SW 1271 (cell line): ENCODE results near the gene RUNX2.

Experiments used
- DNase-seq, 2 experiments: peaks; one replicate each; lab custom pipeline; 2025; lab: John Stamatoyannopoulos, UW

Gene RUNX2

DNA sequence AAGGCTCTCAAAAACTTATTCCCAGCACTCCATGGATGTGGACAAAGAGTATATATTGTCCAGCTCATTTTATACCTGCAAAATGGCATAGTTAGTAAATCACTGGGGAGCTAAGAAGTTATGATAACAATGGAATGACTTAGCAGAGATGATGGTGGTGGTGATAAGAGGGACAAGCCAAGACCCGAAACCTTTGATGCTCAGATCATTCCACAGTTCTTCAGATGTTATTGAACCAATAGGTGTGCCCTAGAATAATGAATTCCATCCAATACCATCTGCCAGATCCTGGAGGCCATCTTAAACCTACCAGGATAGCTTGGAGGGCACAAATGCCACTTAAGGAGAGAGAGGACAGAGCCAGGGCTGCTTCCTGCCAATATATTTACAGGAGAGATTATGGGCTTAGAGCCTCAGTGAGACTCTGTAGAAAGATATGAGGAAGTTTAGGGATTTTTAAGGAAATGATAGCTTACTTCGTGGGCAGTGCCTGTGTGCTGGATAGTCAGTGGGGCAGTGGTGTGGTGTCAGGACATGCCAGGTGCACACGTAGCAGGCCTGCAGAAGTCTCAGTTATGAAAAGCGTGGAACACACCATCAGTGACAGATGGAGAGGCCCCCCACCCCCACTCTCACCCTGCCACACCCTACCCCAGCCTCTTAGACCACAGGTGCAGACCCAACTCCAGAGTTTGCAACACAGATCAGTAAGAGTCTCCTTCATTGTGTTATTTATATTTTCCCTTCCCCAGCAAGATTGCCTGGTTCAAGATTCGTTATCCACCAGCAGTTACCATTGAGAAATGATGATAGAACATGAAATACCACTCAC, 259.3 kb downstream of the RUNX2 start:
- DNase-seq, result no peak

DNA sequence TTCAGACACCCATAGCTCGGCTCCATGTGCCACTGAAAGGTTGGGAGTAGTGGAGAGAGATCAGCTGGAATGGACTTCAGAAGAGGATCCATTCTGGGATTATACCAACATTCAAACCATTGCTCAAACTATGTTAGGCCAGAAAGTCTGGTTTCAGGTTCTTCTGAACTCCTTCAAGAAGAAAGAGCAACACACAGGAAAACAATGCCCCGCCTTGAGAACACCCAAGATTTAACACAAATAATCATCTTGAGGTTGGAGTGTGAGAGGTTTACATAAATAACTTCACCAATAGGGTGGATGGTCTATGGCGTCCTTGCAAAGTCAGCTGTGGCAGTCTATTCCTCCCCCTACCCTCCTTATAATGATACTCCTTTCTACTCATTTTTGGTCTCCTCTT, 261.2 kb downstream of the RUNX2 start:
- DNase-seq, result no peak

GRCh38 chr6:45590226-45590625, 262.1 kb downstream of the RUNX2 start:
- DNase-seq, result no peak

DNA sequence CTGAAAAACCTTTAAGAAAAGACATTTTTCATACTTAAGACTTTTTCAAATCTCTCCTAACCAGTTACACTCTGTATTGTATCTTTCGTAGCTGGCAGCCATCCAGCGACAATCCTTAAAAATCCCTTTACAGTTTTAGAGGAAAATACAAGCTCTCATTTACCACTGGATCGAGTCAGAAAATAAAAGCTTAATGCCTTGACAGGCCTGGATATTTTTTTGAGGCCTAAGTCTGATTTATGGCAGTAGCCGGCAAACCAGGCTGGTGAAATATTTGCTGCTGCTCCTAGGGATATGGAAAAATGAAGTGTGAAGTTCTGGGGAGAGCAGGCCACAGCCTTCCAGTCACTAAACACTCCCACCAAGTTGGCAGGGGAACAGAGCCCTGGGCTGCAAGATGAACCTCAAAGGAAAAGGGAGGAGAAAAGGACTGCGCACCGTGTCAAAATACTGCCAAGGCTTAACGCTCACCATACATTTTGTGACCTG, 262.6 kb downstream of the RUNX2 start:
- DNase-seq, result no peak

GRCh38 chr6:45591306-45591705, 263.2 kb downstream of the RUNX2 start:
- DNase-seq, result no peak

- DNase-seq, result no peak
Observed at GRCh38 chr6:45591890-45592289, 263.8 kb downstream of the RUNX2 start.

DNA sequence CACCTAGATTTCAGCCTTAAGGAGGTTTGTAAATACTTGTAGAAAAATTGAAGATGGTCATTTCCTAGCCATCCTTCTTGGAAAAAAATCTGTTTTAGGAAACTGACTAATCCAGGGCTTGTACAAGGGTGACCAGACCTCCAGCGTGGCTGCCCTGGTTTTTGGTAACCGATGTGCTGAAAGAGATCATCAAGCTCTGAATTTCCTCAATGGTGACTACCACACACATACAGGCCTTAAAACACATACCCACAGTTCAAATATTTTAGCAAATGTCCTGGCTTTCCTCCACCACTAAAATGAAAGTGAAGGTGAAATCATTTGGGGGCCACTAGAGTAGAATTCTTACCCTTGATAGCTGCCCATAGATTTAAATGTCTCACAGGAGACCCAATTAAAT, 264.9 kb downstream of the RUNX2 start:
- DNase-seq, result no peak

- DNase-seq, result no peak
Observed at GRCh38 chr6:45595010-45595851, 267.1 kb downstream of the RUNX2 start.

- DNase-seq, result no peak
Observed at GRCh38 chr6:45597424-45597823, 269.3 kb downstream of the RUNX2 start.

DNA sequence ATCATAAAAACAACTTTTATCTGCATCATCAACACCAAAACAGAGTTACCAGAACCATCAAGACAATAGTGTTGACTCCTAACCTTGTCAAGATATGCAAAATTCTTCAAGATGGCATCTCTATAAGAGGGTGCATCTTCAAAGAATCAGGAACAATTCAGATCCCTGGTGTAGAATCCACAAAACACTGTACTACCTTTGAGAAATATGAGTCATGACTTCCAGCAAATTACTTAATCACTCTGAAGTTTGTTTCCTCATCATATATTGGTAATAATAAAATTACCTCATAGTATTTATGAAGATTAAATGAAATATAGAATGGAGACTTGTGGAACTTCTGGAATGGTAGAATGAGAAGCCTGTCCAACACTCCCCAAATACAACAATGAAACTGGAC, 270.9 kb downstream of the RUNX2 start:
- DNase-seq, result no peak

DNA sequence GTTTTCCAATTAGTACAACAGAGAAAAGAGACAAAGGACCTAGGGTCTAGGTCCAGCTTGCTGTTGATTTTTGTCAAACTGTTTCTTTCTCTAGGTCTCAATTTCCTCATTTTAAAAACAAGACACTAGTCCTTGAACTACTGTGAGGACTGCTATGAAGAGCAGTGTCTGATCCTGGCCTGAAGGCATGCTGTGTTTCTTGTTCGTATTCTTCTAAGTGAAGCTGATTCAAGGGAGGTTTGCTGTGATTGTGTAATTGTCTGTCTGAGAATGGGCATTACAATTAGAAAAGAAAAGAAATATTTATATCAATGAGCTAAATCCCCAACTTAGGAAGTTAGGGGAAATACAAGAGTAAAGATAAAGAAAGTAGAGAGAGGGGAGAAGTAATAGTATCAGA, 277.8 kb downstream of the RUNX2 start:
- DNase-seq, result no peak

DNA sequence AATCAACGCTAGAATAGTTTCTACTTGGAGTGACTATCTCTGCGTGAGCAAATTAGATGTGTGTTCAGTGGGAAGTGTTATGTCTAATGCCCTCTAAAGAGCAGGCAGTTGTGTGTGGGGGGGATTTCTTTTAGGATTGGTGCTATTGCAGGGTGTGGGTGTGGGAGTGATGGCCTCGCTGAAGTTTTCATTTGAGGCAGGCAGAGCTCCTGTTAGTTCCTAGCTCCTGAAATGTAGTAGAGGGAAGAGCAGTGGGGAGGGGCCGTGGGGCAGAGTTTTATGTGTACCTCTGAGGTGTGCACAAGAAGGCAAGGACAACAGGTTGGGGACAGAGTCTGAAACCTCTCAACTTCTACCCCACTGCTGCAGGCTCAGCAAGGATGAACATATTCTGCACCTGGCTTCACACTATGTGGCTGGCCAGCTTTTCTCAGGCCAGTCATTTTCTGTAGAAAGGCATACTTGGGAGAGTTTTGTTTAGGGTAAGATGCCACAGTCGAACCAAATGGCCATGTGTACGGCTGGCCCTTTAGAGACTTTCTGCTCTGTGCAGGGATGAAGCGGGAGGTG, 278.8 kb downstream of the RUNX2 start:
- DNase-seq, result no peak

- peak in 1 of 2 experiments; percentile 12 for DNase-seq
Observed at GRCh38 chr6:45607798-45608197, 279.7 kb downstream of the RUNX2 start.

DNA sequence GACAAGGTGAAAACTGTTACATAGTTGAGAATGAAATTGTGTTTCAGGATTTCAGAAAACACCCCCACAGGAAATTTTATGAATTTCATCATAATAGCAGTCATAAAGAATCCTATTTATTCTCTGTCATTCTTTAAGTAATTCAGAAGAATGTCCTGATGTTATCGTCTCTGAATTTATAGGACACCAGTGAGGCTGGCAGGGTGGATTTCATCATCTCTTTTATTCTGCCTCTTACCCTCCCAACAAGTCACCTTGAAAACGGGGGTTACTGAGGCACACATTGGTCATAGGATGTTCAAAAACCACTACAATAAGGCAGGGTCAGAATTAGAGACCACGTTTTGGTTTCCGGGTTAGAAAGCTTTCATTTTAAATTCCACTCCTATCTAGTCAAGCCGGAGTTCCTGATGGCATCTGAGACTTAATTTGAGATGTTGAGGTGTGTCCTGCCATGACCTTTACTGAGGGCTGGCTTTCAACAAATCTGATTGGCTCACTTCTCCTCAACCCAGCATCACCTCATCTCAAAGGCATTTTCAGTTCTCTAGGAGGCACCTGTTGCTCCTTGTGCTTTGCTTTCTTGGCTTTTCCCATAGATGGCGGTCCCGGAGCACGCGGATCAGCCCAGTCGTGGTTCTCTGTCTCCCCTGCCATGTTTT, 280.3 kb downstream of the RUNX2 start:
- no peak for DNase-seq

DNA sequence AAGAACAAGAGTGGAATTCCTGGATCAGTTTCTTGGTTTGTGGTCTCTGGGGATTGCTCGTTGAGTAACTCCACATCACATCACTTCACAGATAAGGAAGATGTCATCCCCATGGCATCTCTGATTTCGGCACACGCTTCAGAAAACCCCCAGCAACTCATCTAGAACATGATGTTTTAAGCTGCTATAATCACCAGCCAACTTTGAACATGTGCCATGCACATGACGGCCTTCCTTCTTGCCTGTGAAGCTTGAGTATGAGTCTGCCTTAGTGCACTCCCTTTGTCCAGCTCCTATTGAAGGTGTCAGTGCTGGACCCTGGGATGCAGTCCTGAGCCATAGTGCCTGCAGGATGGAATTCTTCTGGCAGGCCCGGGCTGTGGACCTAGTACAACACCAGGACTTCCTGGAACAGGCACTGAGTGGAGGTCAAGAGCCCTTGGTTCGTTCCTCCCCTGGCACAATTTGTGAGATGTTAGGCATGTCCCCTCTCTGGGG, 281.1 kb downstream of the RUNX2 start:
- no peak for DNase-seq

DNA sequence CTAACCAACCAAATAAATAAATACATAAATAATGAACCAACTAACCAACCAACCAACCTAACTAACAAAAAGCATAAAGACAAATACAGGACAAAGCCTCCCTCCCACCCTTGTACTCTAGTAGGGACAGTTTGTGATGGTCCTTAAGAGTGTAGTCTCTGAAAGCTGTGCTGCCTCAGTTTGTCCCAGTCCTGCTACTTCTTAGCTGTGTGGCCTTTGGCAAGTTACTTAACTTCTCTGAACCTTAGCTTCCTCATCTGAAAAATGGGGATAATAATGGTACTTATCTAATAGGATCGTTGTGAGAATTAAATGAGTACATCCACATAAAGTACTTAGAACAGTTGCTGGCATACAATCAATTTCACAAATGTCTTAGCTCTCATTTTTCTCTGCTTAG, 282.2 kb downstream of the RUNX2 start:
- DNase-seq, result no peak

DNA sequence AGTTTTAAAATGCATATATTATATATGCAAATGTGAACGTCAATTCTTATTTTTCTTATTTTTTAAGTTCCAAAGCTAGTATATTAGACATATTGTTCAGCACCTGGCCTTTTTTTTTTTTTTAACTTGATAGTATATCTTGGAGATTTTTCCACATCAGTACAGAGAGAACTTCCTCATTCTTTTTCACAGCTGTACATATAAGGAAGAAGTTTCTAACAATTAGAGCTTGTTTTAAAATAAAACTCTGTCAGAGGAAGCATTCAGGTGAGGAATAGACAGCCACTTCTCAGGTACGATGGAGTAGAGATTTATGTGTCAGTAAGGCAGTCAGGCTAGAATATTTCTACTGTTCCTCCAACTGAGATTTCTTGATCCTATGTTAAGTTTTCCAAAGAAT, 282.7 kb downstream of the RUNX2 start:
- no peak for DNase-seq

DNA sequence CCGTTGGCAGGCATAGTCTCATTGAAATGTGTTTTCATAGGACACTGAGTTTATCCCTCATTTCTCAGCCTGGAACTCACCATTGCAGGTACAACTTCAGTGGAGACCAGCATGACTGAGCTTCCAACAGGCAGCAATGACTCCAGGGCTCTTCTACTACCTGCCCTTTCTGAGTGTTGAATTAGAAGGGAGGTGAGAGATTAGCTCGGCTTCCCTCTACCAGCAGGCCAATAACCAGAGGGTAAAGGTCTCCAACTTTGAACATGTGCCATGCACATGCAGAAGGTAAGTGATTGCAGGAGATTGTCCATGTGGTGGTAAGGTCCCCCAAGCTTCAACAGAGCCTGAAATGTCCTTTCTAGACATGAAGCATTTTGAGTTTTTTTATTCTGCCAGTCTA, 283.4 kb downstream of the RUNX2 start:
- no peak for DNase-seq

- DNase-seq, result no peak
Observed at GRCh38 chr6:45613656-45614055, 285.5 kb downstream of the RUNX2 start.

- DNase-seq, result no peak
Observed at GRCh38 chr6:45614488-45615285, 286.6 kb downstream of the RUNX2 start.

DNA sequence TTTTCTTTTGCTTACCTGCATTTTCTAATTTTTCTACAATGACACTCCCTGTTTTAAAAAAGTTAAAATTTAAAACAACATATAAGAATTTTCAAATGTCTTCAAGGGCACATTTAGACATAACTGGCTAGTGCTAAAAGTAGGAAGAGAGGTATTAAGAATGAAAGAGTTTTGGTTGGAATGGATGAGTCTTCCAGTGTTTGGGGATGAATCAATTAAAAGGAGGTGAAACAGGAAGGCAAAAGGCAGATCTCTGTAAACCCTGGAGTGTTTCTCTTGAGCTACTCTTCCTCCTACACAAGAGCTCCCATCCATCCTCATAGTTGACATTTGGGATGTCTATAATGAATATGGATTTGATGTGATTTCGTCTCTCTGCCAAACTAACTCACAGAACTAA, 288.1 kb downstream of the RUNX2 start:
- no peak for DNase-seq
